ENCODE results near the gene ATP1A4.
"Not testable (repeated sequence)": the region's sequence is repeated elsewhere in the genome, so short reads cannot be mapped to it uniquely, and the experiment has no call there.

Gene ATP1A4

DNA sequence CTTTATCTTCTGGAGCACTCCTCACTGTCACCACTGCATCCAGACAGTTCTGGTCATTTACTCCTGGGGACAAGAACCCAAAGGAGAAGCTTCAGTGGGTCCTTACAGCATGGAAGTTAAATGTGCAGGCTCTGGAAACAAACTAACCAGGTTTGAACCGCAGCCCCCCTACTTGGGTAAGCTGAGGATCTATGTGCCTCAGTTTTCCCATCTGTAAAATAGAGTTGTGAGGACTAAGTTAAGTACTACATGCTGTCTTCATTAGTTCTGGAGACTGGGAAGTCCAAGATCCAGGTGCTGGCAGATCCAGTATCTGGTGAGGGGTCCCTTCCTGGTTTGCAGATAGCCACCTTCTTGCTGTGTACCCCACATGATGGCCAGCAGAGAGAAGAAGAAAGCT, 43.9 kb upstream of the ATP1A4 start:
- peaks cover 0 to 4% of the 10 kb centered on the region in 2 experiments for H3K4me1 ChIP-seq (ENCODE audit: control insufficient read depth in 1 of 2, insufficient read depth in 1 of 2, low read depth in 1 of 2, low read length in 1 of 2)
- H3K27me3 ChIP-seq: peaks cover 64% of the 10 kb centered on the region
- TF ChIP-seq, protein P1, sequence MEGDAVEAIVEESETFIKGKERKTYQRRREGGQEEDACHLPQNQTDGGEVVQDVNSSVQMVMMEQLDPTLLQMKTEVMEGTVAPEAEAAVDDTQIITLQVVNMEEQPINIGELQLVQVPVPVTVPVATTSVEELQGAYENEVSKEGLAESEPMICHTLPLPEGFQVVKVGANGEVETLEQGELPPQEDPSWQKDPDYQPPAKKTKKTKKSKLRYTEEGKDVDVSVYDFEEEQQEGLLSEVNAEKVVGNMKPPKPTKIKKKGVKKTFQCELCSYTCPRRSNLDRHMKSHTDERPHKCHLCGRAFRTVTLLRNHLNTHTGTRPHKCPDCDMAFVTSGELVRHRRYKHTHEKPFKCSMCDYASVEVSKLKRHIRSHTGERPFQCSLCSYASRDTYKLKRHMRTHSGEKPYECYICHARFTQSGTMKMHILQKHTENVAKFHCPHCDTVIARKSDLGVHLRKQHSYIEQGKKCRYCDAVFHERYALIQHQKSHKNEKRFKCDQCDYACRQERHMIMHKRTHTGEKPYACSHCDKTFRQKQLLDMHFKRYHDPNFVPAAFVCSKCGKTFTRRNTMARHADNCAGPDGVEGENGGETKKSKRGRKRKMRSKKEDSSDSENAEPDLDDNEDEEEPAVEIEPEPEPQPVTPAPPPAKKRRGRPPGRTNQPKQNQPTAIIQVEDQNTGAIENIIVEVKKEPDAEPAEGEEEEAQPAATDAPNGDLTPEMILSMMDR (IDR thresholded peaks at IDR 0.05): no peak
- no peak overlapping the region for H3K4me3 ChIP-seq (ENCODE audit: low read depth in 1 of 2, low read length in 1 of 2)
- H3K36me3 ChIP-seq: no peaks in the 10 kb centered on the region
- no peaks in the 10 kb centered on the region for H3K9me3 ChIP-seq
- H3K27ac ChIP-seq: no peak overlapping the region

- TF ChIP-seq, protein P1 (IDR thresholded peaks at IDR 0.05): no peak
- no peak overlapping the region for H3K4me3 ChIP-seq (ENCODE audit: low read depth in 1 of 2, low read length in 1 of 2)
- H3K27me3 ChIP-seq: peaks cover 48% of the 10 kb centered on the region
- no peaks in the 10 kb centered on the region for H3K9me3 ChIP-seq
- H3K36me3 ChIP-seq: no peaks in the 10 kb centered on the region
- no peak overlapping the region for H3K27ac ChIP-seq
- H3K4me1 ChIP-seq (ENCODE audit: control insufficient read depth in 1 of 2, insufficient read depth in 1 of 2, low read depth in 1 of 2, low read length in 1 of 2): peaks cover 0 to 4% of the 10 kb centered on the region in 2 experiments
Measured at GRCh38 chr1:160108888-160109662, 42.3 kb upstream of the ATP1A4 start.

DNA sequence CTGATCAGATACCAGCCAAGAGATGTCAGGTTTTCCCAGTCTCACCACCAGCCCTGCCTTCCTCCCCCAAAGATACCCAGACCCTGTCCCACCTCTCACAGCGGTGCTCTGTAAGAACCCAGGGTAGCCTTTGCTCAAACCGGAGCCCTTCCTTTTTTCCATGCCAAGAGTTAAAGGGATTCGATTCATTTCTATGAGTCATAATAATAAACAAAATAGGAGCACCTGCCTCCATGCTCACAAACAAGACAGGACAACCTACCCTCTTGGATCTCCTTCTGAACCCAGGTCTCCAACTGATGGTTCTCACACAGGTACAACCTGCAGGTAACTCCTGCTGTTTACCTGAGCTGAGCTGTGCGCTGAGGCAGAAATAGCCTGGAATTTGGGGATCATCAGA, 41.7 kb upstream of the ATP1A4 start:
- H3K9me3 ChIP-seq: no peaks in the 10 kb centered on the region
- no peaks in the 10 kb centered on the region for H3K36me3 ChIP-seq
- no peaks in the 10 kb centered on the region for H3K4me1 ChIP-seq (ENCODE audit: control insufficient read depth in 1 of 2, insufficient read depth in 1 of 2, low read depth in 1 of 2, low read length in 1 of 2)
- H3K27ac ChIP-seq: no peak overlapping the region
- no peak overlapping the region for H3K4me3 ChIP-seq (ENCODE audit: low read depth in 1 of 2, low read length in 1 of 2)
- TF ChIP-seq, protein P1 (IDR thresholded peaks at IDR 0.05): no peak
- H3K27me3 ChIP-seq: peaks cover 51% of the 10 kb centered on the region

DNA sequence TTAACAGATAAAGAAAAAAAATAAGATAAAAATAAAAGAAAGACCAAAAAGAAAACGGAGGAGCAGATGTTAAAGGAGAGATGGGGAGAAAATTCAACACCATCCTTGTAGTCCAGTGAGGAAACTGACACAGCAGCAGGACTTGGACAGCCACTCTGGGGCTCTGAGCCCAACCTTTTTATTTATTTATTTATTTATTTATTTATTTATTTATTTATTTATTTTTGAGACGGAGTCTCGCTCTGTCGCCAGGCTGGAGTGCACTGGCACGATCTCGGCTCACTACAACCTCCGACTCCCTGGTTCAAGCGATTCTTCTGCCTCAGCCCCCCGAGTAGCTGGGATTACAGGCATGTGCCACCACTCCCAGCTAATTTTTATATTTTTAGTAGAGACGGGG, 39.9 kb upstream of the ATP1A4 start:
- H3K27ac ChIP-seq; H3K36me3 ChIP-seq; H3K4me3 ChIP-seq (ENCODE audit: low read depth in 1 of 2, low read length in 1 of 2); H3K4me1 ChIP-seq (ENCODE audit: control insufficient read depth in 1 of 2, insufficient read depth in 1 of 2, low read depth in 1 of 2, low read length in 1 of 2); H3K9me3 ChIP-seq: not testable (repeated sequence)
- H3K27me3 ChIP-seq: peaks cover 49% of the 10 kb centered on the region

- no peaks in the 10 kb centered on the region for H3K4me1 ChIP-seq (ENCODE audit: control insufficient read depth in 1 of 2, insufficient read depth in 1 of 2, low read depth in 1 of 2, low read length in 1 of 2)
- peaks cover 49% of the 10 kb centered on the region for H3K27me3 ChIP-seq
Measured at GRCh38 chr1:160112357-160112756, 39.0 kb upstream of the ATP1A4 start.

GRCh38 chr1:160113407-160113806, 38.0 kb upstream of the ATP1A4 start:
- TF ChIP-seq, protein P1 (IDR thresholded peaks at IDR 0.05): no peak
- peaks cover 54% of the 10 kb centered on the region for H3K27me3 ChIP-seq
- H3K4me3 ChIP-seq (ENCODE audit: low read depth in 1 of 2, low read length in 1 of 2): no peak overlapping the region
- no peaks in the 10 kb centered on the region for H3K36me3 ChIP-seq
- no peak overlapping the region for H3K27ac ChIP-seq
- H3K4me1 ChIP-seq (ENCODE audit: control insufficient read depth in 1 of 2, insufficient read depth in 1 of 2, low read depth in 1 of 2, low read length in 1 of 2): no peaks in the 10 kb centered on the region
- no peaks in the 10 kb centered on the region for H3K9me3 ChIP-seq

More at GRCh38 chr1:160112357-160112756, 39.0 kb upstream of the ATP1A4 start:
- TF ChIP-seq, protein P1 (IDR thresholded peaks at IDR 0.05): no peak
- Histone ChIP-seq H3K9me3 (no peaks in the 10 kb centered on the region), H3K27ac (no peak overlapping the region), H3K36me3 (no peaks in the 10 kb centered on the region), H3K4me3 (ENCODE audit: low read depth in 1 of 2, low read length in 1 of 2) (no peak overlapping the region)
